SK-N-MC (cell line): ENCODE data around the gene SLC7A11.

ENCODE experiments used
- EZH2 ChIP-seq: fragments of 200-600 bp; sonication (generic); IDR thresholded peaks from one replicate; pipeline ENCODE4 v1.6.1; 2017; ENCODE audit warnings: antibody characterized with exemption
- FOXP2 ChIP-seq: optimal IDR thresholded peaks from 2 replicates; pipeline ENCODE3; 2011; ENCODE audit warnings: mild to moderate bottlenecking, moderate library complexity; ENCODE audit not compliant: insufficient read depth; ENCODE audit errors: extremely low read length, control extremely low read depth
- POLR2AphosphoS5 ChIP-seq: IDR thresholded peaks from 2 replicates; pipeline ENCODE4 v1.6.1; 2012; ENCODE audit warnings: mild to moderate bottlenecking, low read depth, low read length, borderline replicate concordance

DNA sequence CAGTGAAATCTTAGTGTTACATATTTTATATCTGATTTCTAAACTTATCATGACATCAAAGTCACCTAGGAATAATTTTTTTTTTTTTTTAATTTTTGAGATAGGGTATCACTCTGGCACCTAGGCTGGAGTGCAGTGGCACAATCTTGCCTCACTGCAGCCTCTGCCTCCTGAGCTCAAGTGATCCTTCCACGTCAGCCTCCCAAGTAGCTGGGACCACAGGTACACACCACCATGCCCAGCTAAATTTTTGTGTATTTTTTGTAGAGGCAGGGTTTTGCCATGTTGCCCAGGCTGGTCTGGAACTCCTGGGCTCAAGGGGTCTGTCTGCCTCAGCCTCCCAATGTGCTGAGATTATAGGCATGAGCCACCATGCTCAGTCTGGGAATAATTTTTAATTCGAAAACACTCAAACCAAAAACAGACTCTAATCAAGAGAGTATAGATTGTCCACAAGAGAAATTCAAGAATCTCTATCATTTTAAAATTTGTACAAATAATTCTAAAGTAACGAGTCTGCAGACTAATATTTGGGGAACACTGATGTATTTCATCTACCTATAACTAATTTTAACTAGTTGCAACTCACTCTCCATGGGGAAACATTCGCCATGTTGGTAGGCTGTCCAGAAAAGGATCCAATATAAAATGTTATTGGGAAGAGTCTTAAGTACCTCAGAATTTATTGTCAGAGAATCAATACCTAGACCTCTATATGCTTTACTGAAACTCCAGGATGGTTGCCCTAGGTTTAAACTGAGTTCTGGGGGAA, 3.4 kb downstream of the SLC7A11 start:
- no peak for TF ChIP-seq POLR2AphosphoS5
- no peak for TF ChIP-seq EZH2
- no peak for TF ChIP-seq FOXP2
